Hematopoietic multipotent progenitor cell treated with erythropoietin and hydrocortisone succinate and interleukin-3 and kit ligand, for 4 days (in vitro differentiated cells): Measurements from ENCODE around the gene KCNJ16.

ENCODE experiments used
- DNase-seq: peaks from one replicate; pipeline ENCODE4 v3.0.0-alpha.2; 2015

KCNJ16 gene

DNA sequence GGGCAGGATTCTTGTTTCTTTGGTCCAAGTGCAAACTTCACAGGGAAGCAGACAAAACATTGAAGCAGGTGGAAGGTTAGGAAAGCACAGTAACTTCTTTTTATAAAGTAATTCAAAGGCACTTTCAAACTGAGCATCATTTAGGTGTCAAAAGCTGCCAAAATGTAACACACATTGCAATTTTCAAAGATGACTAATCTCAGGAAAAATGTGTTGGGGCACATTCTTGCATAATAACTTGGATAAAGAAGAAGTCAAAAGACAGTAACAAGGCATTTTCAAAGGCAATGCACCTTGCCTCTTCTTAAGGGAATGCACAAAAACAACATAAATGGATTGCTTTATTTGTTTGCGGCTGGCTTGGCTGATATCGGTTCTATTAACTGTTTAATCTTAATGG, 97.9 kb downstream of the KCNJ16 start:
- peak; percentile 5 for DNase-seq

DNA sequence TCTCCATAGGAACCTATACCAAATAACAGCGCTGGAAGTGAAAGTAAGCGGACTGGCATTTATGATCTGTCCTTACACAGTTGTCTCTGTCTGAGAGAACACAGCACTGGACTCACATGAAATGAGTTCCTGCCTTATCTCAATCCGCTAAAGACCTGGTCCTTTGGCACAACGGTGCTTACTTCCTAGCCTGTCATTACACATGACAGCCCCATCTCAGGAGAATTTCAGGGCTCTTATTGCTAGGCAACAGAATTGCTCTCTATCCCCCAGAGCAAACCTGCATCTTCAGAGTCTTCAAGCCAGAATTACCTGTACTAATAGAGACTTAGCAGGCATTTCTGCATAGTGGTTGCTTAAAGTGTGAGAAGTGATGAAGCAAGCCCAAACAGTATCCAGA, 98.7 kb downstream of the KCNJ16 start:
- DNase-seq: no peak

DNA sequence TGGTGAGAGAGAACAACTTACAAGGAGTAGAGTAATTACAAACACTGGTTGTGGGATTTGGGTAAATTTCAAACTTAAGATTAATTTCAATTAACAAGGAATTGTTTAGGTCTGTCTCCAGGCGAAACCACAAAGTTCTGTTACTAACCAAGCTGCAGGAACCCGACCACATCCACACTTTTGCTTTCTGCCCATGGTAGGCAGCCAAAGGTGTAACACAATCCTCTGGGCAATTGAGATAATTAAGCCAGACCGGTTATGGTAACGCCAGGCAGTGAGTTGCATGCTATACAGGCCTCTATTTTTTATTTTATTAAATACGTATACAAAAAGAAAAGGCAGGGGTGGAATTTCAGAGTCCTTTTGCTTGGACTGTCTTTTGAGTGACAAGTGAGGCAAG, 106.4 kb downstream of the KCNJ16 start:
- DNase-seq: no peak

DNA sequence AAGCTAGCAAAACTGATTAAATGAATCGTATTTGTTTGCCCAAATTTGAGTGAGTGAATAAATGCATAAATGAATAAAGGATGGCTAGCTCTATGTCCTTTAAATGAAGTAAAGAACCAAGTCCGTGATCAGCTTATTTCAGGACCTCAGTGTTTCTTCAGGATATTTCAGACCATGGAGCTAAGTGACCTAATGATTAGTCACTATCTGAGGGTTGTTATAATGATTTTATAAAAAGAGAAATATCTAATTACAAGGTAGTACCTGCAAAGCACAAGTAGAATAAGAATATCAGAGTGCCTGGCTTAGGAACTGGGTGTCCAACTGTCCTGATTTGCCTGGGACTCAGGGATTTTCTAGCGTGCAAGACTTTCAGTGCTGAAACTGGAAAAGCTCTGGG, 106.8 kb downstream of the KCNJ16 start:
- DNase-seq: no peak

DNA sequence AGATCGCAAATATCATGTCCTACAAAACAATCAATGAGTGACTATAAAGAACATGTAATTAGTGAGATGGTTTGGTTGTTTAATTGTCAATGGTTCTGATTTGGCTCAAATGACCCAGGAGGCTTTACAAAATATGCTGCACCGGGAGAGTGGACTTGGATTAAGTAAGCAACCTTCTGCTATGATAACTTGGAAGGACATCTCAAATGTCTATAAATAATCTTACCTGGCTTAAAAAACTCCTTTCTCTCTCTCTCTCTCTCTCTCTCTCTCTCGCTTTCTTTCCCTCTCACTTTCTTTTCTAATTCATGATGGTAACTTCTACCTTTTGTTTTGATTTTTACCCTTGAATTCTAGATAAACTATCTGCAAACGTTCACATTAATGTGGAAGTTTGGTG, 108.5 kb downstream of the KCNJ16 start:
- DNase-seq: no peak

DNA sequence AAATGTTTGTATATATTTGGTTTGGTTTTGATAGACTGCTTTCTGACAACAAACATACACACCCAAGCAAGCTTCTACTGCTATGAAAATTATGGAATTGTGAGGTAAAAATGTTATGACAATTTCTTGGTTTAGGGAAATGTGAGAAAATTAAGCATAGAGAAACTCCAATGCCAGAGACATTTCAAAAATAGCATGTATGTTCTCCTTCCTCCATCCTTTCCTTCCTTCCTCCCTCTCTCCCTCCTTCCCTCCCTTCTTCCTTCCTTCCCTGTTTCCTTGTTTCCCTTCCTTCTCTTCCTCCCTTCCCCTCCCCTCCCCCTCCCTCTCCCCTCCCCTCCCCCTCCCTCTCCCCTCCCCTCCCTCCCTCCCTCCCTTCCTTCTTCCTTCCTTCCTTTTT, 109.2 kb downstream of the KCNJ16 start:
- no peak for DNase-seq

DNA sequence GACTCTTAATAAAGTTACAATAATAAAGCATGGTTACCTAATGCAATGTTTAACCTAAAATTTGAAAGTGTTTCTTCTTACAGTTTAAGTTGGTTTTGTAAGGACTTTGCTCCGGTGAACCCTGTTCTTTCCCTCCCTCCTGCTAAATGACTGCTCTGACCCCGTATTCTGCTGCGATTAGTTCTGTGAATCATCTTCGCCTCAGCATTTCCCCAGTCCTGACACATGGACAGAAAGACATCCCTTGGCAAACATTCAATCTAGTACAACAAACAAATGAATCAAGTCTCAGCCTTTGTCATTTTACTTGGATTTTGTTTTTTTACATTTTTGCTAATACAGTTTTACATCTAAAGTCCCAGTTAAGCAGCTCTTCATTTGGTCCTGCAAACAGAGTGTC, 109.7 kb downstream of the KCNJ16 start:
- DNase-seq: no peak
